ENCODE results near the gene PDE5A.

DNA sequence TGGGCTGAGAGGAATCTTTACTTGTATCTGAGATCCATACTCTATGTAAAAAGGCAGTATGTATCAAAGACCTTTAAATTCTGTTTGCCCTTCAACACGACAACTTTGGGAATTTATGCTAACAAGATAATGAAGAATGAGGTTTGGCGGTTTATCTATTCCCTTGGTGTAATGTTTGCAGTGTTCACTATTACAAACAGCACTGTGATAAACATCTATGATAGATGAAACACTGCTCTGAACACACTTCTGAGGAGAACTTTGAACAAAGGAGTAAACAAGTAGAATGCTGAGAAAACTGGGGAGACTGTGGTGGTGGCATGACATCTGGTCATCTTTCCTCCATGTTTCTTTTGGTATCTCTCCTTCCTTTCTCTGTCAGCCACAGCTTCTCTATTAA lies 126.9 kb downstream of the PDE5A start:
- TF ChIP-seq CTCF (IDR thresholded peaks at IDR 0.05) (no peak), POLR2A (IDR thresholded peaks at IDR 0.05) (no peak)

Data from adrenal gland (tissue), 5 donors.